ENCODE data around the gene ZNF33A.
"Not testable (repeated sequence)": the region's sequence is repeated elsewhere in the genome, so short reads cannot be mapped to it uniquely, and the experiment has no call there.

Gene ZNF33A

DNA sequence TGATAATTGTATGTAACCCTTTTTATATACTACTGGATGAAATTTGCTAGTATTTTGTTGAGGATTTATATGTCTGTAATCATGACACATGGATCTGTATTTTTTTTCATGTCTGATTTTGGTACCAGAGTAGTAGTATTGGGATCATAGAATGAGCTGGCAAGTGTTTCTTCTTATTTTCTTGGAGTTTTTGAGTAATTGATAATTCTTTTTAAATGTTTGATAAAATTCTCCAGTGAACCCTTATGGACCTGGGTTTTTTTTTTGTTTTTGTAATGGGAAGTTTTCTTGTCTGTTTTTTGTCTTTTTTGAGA is 28.4 kb downstream of the ZNF33A start:
- H3K9me3 ChIP-seq (ENCODE audit: control insufficient read depth in 2 of 2, low read length in 2 of 2), result no peaks in the 10 kb centered on the region
- no peaks in the 10 kb centered on the region for H3K4me1 ChIP-seq (ENCODE audit: control insufficient read depth in 2 of 2, insufficient read depth in 2 of 2, low read length in 2 of 2)
- no peak overlapping the region for H3K27ac ChIP-seq (ENCODE audit: low read depth in 2 of 2, low read length in 2 of 2)
- H3K4me3 ChIP-seq (ENCODE audit: low read length in 2 of 2), result no peak overlapping the region
- peaks cover 16 to 21% of the 10 kb centered on the region in 2 donors for H3K36me3 ChIP-seq (ENCODE audit: control insufficient read depth in 2 of 2, insufficient read depth in 2 of 2, low read length in 2 of 2)
- no peak overlapping the region for H3K9ac ChIP-seq (ENCODE audit: low read depth in 1 of 2, low read length in 2 of 2)
- no peaks in the 10 kb centered on the region for H3K27me3 ChIP-seq (ENCODE audit: control insufficient read depth in 2 of 2, insufficient read depth in 2 of 2, low read length in 2 of 2)

DNA sequence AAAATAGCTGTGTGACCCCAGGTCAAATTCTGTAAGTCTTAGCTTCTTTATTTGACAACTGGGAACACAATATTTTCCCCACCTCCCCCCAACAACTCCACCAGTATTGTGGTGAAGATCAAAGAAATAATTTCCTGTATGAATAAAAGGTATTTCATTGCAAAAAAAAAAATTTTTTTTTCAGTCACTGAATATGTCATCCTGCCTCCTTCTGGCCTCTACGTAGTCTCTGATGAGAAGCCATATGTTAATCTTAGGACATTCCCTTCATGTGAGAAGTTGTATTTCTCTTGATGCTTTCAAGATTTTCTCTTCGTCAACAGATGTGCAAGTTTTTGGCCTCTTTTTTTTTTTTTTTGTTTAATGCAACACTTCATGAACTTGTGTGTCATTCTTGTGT is 33.0 kb downstream of the ZNF33A start:
- Histone ChIP-seq H3K9me3 (ENCODE audit: control insufficient read depth in 2 of 2, low read length in 2 of 2) (no peaks in the 10 kb centered on the region), H3K27me3 (ENCODE audit: control insufficient read depth in 2 of 2, insufficient read depth in 2 of 2, low read length in 2 of 2) (no peaks in the 10 kb centered on the region), H3K9ac (ENCODE audit: low read depth in 1 of 2, low read length in 2 of 2) (no peak overlapping the region), H3K36me3 (ENCODE audit: control insufficient read depth in 2 of 2, insufficient read depth in 2 of 2, low read length in 2 of 2) (peaks cover 17 to 24% of the 10 kb centered on the region in 2 donors), H3K4me3 (ENCODE audit: low read length in 2 of 2) (no peak overlapping the region), H3K27ac (ENCODE audit: low read depth in 2 of 2, low read length in 2 of 2) (no peak overlapping the region), H3K4me1 (ENCODE audit: control insufficient read depth in 2 of 2, insufficient read depth in 2 of 2, low read length in 2 of 2) (no peaks in the 10 kb centered on the region)

DNA sequence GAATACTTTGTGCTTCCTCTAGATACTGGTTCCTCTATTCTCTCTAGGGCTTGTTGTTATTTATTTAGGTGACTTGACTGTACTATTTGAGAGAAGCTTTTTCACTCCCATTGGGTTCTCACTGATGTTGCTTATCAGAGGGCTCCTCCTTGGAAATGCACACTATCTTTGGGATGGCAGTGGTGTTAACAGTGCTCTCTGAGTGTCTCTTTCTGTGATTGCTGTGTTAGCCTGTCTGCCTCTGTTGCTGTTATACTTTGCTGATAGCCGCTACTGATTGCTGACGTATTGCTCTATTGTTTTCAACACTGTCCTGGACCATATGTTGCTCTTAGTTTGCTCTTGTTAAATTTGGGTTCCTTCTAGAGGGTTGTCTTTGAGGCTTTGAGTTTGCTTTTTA is 34.7 kb downstream of the ZNF33A start:
- no peak overlapping the region for H3K27ac ChIP-seq (ENCODE audit: low read depth in 2 of 2, low read length in 2 of 2)
- no peaks in the 10 kb centered on the region for H3K9me3 ChIP-seq (ENCODE audit: control insufficient read depth in 2 of 2, low read length in 2 of 2)
- H3K36me3 ChIP-seq (ENCODE audit: control insufficient read depth in 2 of 2, insufficient read depth in 2 of 2, low read length in 2 of 2), result peaks cover 19 to 24% of the 10 kb centered on the region in 2 donors

DNA sequence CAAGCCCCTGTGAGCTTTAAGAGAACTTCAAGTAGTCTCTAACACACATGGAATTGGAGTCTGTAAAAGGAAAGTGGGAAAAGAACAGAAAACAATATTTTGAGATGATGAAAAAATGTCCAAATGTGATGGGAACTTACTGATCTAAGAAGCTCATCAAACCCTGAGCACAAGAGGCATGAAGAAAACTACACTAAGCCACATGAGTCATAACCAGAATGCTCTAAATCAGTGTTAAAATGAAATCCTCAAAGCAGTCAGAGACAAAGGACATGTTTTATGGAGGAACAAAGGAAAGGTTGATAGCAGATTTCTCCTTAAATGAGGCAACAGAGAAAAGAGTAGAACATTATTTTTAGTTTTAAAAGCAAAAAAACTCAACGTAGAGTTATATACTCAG is 37.2 kb downstream of the ZNF33A start:
- H3K27me3 ChIP-seq (ENCODE audit: control insufficient read depth in 2 of 2, insufficient read depth in 2 of 2, low read length in 2 of 2), result no peaks in the 10 kb centered on the region
- H3K4me3 ChIP-seq (ENCODE audit: low read length in 2 of 2), result no peak overlapping the region
- H3K9me3 ChIP-seq (ENCODE audit: control insufficient read depth in 2 of 2, low read length in 2 of 2), result peaks cover 0 to 4% of the 10 kb centered on the region in 2 donors
- no peak overlapping the region for H3K27ac ChIP-seq (ENCODE audit: low read depth in 2 of 2, low read length in 2 of 2)
- no peak overlapping the region for H3K9ac ChIP-seq (ENCODE audit: low read depth in 1 of 2, low read length in 2 of 2)
- H3K4me1 ChIP-seq (ENCODE audit: control insufficient read depth in 2 of 2, insufficient read depth in 2 of 2, low read length in 2 of 2), result no peaks in the 10 kb centered on the region
- H3K36me3 ChIP-seq (ENCODE audit: control insufficient read depth in 2 of 2, insufficient read depth in 2 of 2, low read length in 2 of 2), result peaks cover 24 to 25% of the 10 kb centered on the region in 2 donors

More for the DNA sequence above, 34.7 kb downstream of the ZNF33A start:
- Histone ChIP-seq H3K4me3 (ENCODE audit: low read length in 2 of 2) (no peak overlapping the region), H3K9ac (ENCODE audit: low read depth in 1 of 2, low read length in 2 of 2) (no peak overlapping the region), H3K4me1 (ENCODE audit: control insufficient read depth in 2 of 2, insufficient read depth in 2 of 2, low read length in 2 of 2) (no peaks in the 10 kb centered on the region), H3K27me3 (ENCODE audit: control insufficient read depth in 2 of 2, insufficient read depth in 2 of 2, low read length in 2 of 2) (no peaks in the 10 kb centered on the region)

DNA sequence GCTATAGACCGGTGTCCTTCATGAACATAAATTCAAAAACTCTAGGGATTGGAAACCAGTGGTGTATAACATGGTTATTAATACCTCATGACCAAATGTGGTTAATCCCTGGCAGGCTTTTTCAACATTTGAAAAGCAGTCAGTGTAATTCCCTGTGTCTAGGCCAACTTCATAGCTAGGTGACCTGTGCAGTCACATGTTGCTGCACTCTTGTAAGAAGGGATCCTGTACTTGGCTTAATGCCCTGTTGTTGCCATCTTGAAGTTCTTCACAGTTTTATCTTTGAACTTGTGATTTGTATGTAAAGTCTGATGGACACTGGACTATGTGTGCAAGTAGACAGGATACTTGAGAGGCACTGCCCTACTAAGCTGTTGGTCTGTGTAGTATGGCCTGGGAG is 39.7 kb downstream of the ZNF33A start:
- H3K27ac ChIP-seq (ENCODE audit: low read depth in 2 of 2, low read length in 2 of 2), result no peak overlapping the region
- H3K27me3 ChIP-seq (ENCODE audit: control insufficient read depth in 2 of 2, insufficient read depth in 2 of 2, low read length in 2 of 2), result no peaks in the 10 kb centered on the region
- H3K9me3 ChIP-seq (ENCODE audit: control insufficient read depth in 2 of 2, low read length in 2 of 2), result peaks cover 19 to 22% of the 10 kb centered on the region in 2 donors

DNA sequence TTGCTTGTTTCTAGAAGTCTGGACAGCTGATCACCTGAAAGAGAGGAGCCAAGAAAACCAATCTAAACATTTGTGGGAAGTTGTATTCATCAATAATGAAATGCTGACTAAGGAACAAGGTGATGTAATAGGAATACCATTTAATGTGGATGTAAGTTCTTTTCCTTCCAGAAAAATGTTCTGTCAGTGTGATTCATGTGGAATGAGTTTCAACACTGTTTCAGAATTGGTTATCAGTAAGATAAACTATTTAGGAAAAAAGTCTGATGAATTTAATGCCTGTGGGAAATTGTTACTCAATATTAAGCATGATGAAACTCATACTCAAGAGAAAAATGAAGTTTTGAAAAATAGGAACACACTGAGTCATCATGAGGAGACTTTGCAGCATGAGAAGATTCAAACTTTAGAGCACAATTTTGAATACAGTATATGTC is 43.9 kb downstream of the ZNF33A start:
- peaks cover 33 to 36% of the 10 kb centered on the region in 2 donors for H3K9me3 ChIP-seq (ENCODE audit: control insufficient read depth in 2 of 2, low read length in 2 of 2)
- H3K27ac ChIP-seq (ENCODE audit: low read depth in 2 of 2, low read length in 2 of 2), result no peak overlapping the region
- H3K4me1 ChIP-seq (ENCODE audit: control insufficient read depth in 2 of 2, insufficient read depth in 2 of 2, low read length in 2 of 2), result no peaks in the 10 kb centered on the region
- H3K4me3 ChIP-seq (ENCODE audit: low read length in 2 of 2), result no peak overlapping the region
- peaks cover 52 to 56% of the 10 kb centered on the region in 2 donors for H3K36me3 ChIP-seq (ENCODE audit: control insufficient read depth in 2 of 2, insufficient read depth in 2 of 2, low read length in 2 of 2)
- H3K9ac ChIP-seq (ENCODE audit: low read depth in 1 of 2, low read length in 2 of 2), result no peak overlapping the region
- no peaks in the 10 kb centered on the region for H3K27me3 ChIP-seq (ENCODE audit: control insufficient read depth in 2 of 2, insufficient read depth in 2 of 2, low read length in 2 of 2)

More for the DNA sequence above, 39.7 kb downstream of the ZNF33A start:
- Histone ChIP-seq H3K4me3 (ENCODE audit: low read length in 2 of 2) (no peak overlapping the region), H3K9ac (ENCODE audit: low read depth in 1 of 2, low read length in 2 of 2) (no peak overlapping the region), H3K36me3 (ENCODE audit: control insufficient read depth in 2 of 2, insufficient read depth in 2 of 2, low read length in 2 of 2) (peaks cover 34 to 35% of the 10 kb centered on the region in 2 donors), H3K4me1 (ENCODE audit: control insufficient read depth in 2 of 2, insufficient read depth in 2 of 2, low read length in 2 of 2) (no peaks in the 10 kb centered on the region)

DNA sequence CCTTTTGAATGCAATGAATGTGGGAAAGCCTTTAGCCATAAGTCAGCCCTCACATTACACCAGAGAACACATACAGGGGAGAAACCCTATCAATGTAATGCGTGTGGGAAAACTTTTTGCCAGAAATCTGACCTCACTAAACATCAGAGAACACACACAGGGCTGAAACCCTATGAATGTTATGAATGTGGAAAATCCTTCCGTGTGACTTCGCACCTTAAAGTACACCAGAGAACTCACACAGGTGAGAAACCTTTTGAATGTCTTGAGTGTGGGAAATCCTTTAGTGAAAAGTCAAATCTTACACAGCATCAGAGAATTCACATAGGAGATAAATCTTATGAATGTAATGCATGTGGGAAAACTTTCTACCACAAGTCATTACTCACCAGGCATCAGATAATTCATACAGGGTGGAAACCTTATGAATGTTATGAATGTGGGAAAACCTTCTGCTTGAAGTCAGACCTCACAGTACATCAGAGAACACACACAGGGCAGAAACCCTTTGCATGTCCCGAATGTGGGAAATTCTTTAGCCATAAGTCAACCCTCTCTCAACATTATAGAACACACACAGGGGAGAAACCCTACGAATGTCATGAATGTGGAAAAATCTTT is 44.9 kb downstream of the ZNF33A start:
- peaks cover 54 to 60% of the 10 kb centered on the region in 2 donors for H3K36me3 ChIP-seq (ENCODE audit: control insufficient read depth in 2 of 2, insufficient read depth in 2 of 2, low read length in 2 of 2)
- H3K9ac ChIP-seq (ENCODE audit: low read depth in 1 of 2, low read length in 2 of 2); H3K27ac ChIP-seq (ENCODE audit: low read depth in 2 of 2, low read length in 2 of 2); H3K4me3 ChIP-seq (ENCODE audit: low read length in 2 of 2); H3K4me1 ChIP-seq (ENCODE audit: control insufficient read depth in 2 of 2, insufficient read depth in 2 of 2, low read length in 2 of 2); H3K27me3 ChIP-seq (ENCODE audit: control insufficient read depth in 2 of 2, insufficient read depth in 2 of 2, low read length in 2 of 2): not testable (repeated sequence)
- peaks cover 31 to 36% of the 10 kb centered on the region in 2 donors for H3K9me3 ChIP-seq (ENCODE audit: control insufficient read depth in 2 of 2, low read length in 2 of 2)

DNA sequence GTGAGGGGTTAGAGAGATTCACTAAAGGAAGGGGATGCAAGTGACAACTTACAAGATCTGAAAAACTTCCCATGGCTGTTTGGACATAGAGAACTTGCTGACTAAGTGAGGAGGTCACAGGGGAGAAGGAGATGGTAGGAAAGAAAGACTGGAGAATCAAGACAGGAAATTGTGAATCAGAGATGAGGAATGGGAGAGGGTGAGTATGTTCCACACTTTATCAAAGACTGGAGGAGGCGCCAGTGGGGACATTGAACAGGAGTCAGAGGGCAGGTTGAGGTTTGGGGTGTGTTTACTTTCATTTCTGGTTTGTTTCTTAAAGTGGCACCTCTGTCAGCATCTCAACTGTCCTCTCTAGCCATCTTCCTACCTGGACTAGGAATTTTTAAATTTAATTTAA is 59.2 kb downstream of the ZNF33A start:
- H3K4me3 ChIP-seq (ENCODE audit: low read length in 2 of 2); H3K9ac ChIP-seq (ENCODE audit: low read depth in 1 of 2, low read length in 2 of 2); H3K27ac ChIP-seq (ENCODE audit: low read depth in 2 of 2, low read length in 2 of 2); H3K27me3 ChIP-seq (ENCODE audit: control insufficient read depth in 2 of 2, insufficient read depth in 2 of 2, low read length in 2 of 2); H3K4me1 ChIP-seq (ENCODE audit: control insufficient read depth in 2 of 2, insufficient read depth in 2 of 2, low read length in 2 of 2); H3K36me3 ChIP-seq (ENCODE audit: control insufficient read depth in 2 of 2, insufficient read depth in 2 of 2, low read length in 2 of 2); H3K9me3 ChIP-seq (ENCODE audit: control insufficient read depth in 2 of 2, low read length in 2 of 2): not testable (repeated sequence)

DNA sequence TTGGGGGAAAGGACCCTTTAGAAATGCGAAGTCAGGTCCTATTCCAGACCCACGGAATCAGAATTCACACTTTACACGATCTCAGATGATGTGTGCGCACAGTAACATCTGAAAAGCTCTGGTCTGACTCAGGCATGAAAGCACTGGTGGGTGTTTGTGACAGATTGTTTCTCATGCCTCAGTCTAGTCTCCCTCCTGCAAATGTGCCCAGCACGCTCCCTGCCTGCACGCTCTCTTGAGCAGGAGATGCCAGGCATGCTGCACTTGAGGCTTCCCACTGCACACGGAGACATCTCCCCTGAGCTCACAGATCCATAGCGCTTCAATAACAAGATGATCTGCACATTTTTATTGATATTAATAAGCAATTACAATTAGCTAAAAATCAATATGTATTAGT is 60.0 kb downstream of the ZNF33A start:
- no peak overlapping the region for H3K9ac ChIP-seq (ENCODE audit: low read depth in 1 of 2, low read length in 2 of 2)
- no peaks in the 10 kb centered on the region for H3K9me3 ChIP-seq (ENCODE audit: control insufficient read depth in 2 of 2, low read length in 2 of 2)
- no peaks in the 10 kb centered on the region for H3K4me1 ChIP-seq (ENCODE audit: control insufficient read depth in 2 of 2, insufficient read depth in 2 of 2, low read length in 2 of 2)
- no peaks in the 10 kb centered on the region for H3K36me3 ChIP-seq (ENCODE audit: control insufficient read depth in 2 of 2, insufficient read depth in 2 of 2, low read length in 2 of 2)
- H3K4me3 ChIP-seq (ENCODE audit: low read length in 2 of 2), result no peak overlapping the region
- no peak overlapping the region for H3K27ac ChIP-seq (ENCODE audit: low read depth in 2 of 2, low read length in 2 of 2)
- no peaks in the 10 kb centered on the region for H3K27me3 ChIP-seq (ENCODE audit: control insufficient read depth in 2 of 2, insufficient read depth in 2 of 2, low read length in 2 of 2)

DNA sequence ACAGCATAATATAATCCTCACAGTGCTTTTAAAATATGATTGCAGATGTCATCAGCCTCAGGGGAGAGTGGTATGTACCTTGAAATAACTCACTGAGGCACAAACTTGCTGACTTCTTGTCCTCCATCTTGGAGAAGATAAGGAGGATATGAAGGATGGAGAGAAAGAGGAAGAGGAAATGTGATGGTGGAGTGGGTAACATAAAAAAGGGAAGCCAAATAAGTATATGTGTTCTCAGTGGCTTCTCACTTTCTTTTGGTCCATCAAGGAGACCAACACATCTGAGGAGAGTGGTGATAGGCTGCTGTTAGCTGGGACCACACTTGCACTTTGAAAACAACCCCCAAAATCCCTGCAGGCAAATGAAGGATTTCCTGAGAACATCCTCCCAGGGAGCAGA is 62.1 kb downstream of the ZNF33A start:
- H3K27me3 ChIP-seq (ENCODE audit: control insufficient read depth in 2 of 2, insufficient read depth in 2 of 2, low read length in 2 of 2), result no peaks in the 10 kb centered on the region
- H3K9me3 ChIP-seq (ENCODE audit: control insufficient read depth in 2 of 2, low read length in 2 of 2), result no peaks in the 10 kb centered on the region
- H3K4me3 ChIP-seq (ENCODE audit: low read length in 2 of 2), result no peak overlapping the region
- H3K27ac ChIP-seq (ENCODE audit: low read depth in 2 of 2, low read length in 2 of 2), result no peak overlapping the region
- H3K36me3 ChIP-seq (ENCODE audit: control insufficient read depth in 2 of 2, insufficient read depth in 2 of 2, low read length in 2 of 2), result no peaks in the 10 kb centered on the region
- no peaks in the 10 kb centered on the region for H3K4me1 ChIP-seq (ENCODE audit: control insufficient read depth in 2 of 2, insufficient read depth in 2 of 2, low read length in 2 of 2)
- H3K9ac ChIP-seq (ENCODE audit: low read depth in 1 of 2, low read length in 2 of 2), result no peak overlapping the region

DNA sequence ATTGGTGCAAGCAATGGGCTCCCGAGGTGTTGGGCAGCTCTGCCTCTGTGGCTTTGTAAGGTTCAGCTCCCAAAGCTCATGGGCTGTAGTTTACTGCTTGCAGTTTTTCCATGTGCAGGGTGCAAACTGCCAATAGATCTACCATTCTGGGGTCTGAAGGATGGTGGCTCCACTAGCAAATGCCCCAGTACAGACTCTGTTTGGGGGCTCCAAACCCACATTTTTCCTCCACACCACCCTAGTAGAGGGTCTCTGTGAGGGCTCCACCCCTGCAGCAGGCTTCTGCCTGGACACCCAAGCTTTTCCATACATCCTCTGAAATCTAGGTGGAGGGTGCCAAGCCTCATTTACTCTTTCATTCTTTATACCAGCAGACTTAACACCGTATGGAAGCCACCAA is 66.2 kb downstream of the ZNF33A start:
- Histone ChIP-seq H3K36me3 (ENCODE audit: control insufficient read depth in 2 of 2, insufficient read depth in 2 of 2, low read length in 2 of 2) (no peaks in the 10 kb centered on the region), H3K27ac (ENCODE audit: low read depth in 2 of 2, low read length in 2 of 2) (no peak overlapping the region), H3K4me1 (ENCODE audit: control insufficient read depth in 2 of 2, insufficient read depth in 2 of 2, low read length in 2 of 2) (no peaks in the 10 kb centered on the region), H3K27me3 (ENCODE audit: control insufficient read depth in 2 of 2, insufficient read depth in 2 of 2, low read length in 2 of 2) (no peaks in the 10 kb centered on the region), H3K4me3 (ENCODE audit: low read length in 2 of 2) (no peak overlapping the region), H3K9me3 (ENCODE audit: control insufficient read depth in 2 of 2, low read length in 2 of 2) (no peaks in the 10 kb centered on the region), H3K9ac (ENCODE audit: low read depth in 1 of 2, low read length in 2 of 2) (no peak overlapping the region)
